A673 (cell line): ENCODE measurements around the gene URAD. TPM values are rescaled to one million over a fixed set of nuclear protein-coding genes. Genes with fewer than 3 reads are reported as not detected.

Experiments
- BruUV-seq: library from RNA; stranded (reverse); fragments of 400-500 nt; replicated peaks from 2 replicates; lab custom pipeline; 2021; lab: Mats Ljungman, UMichigan
- CTCF ChIA-PET: fragments of 300-600 bp; sonication (Branson Sonifier 250); formaldehyde crosslinking; loops from one replicate; lab custom pipeline; 2022; ENCODE audit warnings: antibody characterized with exemption; lab: Charles Lee
- POLR2A ChIA-PET: fragments of 300-600 bp; sonication (Branson Sonifier 250); formaldehyde crosslinking; loops from one replicate; lab custom pipeline; 2022; ENCODE audit warnings: antibody characterized with exemption; ENCODE audit not compliant: low non-redundant PET; lab: Charles Lee
- DNase-seq: peaks from one replicate; pipeline ENCODE4 v3.0.0-alpha.2; 2015; ENCODE audit warnings: low spot score
- H3K27ac ChIP-seq: fragments of 200-600 bp; sonication (generic); 2 replicates; pipeline ENCODE4 v1.5.1; 2016; ENCODE audit warnings: mixed run types, low read depth, mild to moderate bottlenecking, mixed read lengths, antibody characterized with exemption, low read length; ENCODE audit not compliant: poor library complexity, severe bottlenecking
- H3K27me3 ChIP-seq: fragments of 200-600 bp; sonication (generic); replicated peaks from 2 replicates; pipeline ENCODE4 v1.6.1; 2017; ENCODE audit warnings: mixed run types, low read depth, mild to moderate bottlenecking, mixed read lengths, antibody characterized with exemption, low read length; ENCODE audit not compliant: insufficient read depth, poor library complexity
- H3K36me3 ChIP-seq: fragments of 200-600 bp; sonication (generic); 2 replicates; pipeline ENCODE4 v1.6.1; 2016; ENCODE audit warnings: mixed run types, mild to moderate bottlenecking, mixed read lengths, antibody characterized with exemption, low read length; ENCODE audit not compliant: insufficient read depth, poor library complexity, severe bottlenecking
- H3K4me1 ChIP-seq: fragments of 200-600 bp; sonication (generic); 2 replicates; pipeline ENCODE4 v1.6.1; 2017; ENCODE audit warnings: mixed run types, mild to moderate bottlenecking, mixed read lengths, antibody characterized with exemption, low read length; ENCODE audit not compliant: insufficient read depth, poor library complexity, severe bottlenecking
- H3K4me3 ChIP-seq: fragments of 200-600 bp; sonication (generic); 2 replicates; pipeline ENCODE4 v1.5.1; 2016; ENCODE audit warnings: low read depth, mixed run types, mild to moderate bottlenecking, mixed read lengths, low read length; ENCODE audit not compliant: poor library complexity, severe bottlenecking
- H3K9me3 ChIP-seq: fragments of 200-600 bp; sonication (generic); 2 replicates; pipeline ENCODE4 v1.6.1; 2016; ENCODE audit warnings: mixed run types, low read depth, mild to moderate bottlenecking, mixed read lengths, antibody characterized with exemption, low read length; ENCODE audit not compliant: poor library complexity, severe bottlenecking
- EZH2 ChIP-seq: fragments of 200-600 bp; sonication (generic); IDR thresholded peaks from 2 replicates; pipeline ENCODE4 v1.6.1; 2017; ENCODE audit warnings: borderline replicate concordance, low read depth, mild to moderate bottlenecking, mixed read lengths, antibody characterized with exemption, low read length; ENCODE audit not compliant: poor library complexity, severe bottlenecking
- intact Hi-C: fragments of 100-400 bp; cut with micrococcal nuclease; formaldehyde crosslinking; loops from one replicate; pipeline ENCODE4 v1.10.0; 2022; ENCODE audit not compliant: unreplicated experiment
- total RNA-seq: library from RNA; stranded (reverse); gene quantifications from 2 replicates; pipeline ENCODE4 v1.2.3, GENCODE V29; 2021
- TF ChIP-seq, protein P1 (sequence below): fragments of 300-800, 200-600 bp; sonication (generic); conservative IDR thresholded peaks from 2 replicates; pipeline ENCODE4 v1.5.1; 2017; ENCODE audit warnings: low read depth, mild to moderate bottlenecking, antibody characterized with exemption, low read length, moderate library complexity, mixed read lengths

URAD gene
- total RNA-seq, 1 experiment from 2014 or later: not detected

DNA sequence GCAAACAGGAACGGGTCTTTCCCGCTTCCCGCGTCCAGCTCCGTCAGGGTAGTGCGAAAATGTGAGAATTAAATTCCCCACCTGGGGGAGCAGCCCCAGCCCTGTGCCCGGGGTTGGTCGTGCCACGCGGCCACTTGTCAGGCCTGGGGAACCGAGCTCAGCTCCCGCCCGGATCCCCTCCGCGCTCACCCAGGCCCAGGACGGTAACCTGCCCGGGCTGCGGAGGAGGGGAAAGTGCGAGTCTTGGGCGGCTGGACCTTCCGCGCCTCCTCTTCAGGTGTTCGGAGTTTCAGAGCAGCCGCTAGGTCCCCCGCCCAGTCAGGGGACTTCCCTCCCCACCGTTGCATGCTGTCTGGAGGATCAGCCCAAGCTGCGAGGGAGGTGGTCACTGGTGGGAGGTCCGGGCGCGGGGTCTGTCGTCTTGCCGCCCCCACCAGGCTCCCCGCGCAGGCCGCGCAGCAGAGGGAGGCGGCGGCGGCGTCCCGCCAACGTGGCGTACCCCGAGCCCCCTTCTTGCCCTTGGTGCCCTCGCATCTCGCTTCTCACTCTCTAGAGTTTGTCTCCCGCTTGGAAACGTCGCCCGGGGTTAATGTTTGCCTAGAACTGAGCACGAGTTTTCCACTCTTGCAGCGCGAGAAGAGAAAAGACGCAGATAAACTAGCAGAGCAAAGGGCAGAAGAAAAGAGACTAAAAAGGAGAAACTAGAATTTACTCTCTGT, 8.1 kb downstream of the URAD start:
- CTCF ChIA-PET: no interaction called here
- BruUV-seq: no TSS peak
- H3K27me3 ChIP-seq: peaks cover 86% of the 10 kb centered on the region

DNA sequence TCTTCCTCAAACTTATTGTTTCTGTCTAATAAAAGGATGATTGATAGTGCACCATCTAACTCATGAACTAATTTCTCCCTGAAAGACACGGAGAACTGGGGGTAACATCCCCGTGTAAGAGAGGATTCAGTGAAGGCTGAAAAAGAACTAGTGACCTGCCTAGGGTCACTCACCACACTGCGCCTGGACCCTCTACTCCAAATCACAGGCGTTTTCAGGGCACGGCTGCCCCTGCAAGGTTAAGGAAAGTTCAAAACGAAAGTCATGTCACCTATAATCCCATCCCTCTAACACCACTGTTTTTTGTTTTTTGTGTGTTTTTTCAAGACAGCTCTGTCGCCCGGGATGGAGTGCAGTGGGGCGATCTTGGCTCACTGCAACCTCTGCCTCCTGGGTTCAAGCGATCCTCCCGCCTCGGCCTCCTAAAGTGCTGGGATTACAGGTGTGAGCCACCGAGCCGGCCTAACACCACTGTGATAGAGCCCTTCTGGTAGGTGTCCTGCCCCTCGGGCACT, 8.7 kb downstream of the URAD start:
- no peak for DNase-seq
- no peaks in the 10 kb centered on the region for H3K36me3 ChIP-seq
- no peaks in the 10 kb centered on the region for H3K4me1 ChIP-seq
- H3K4me3 ChIP-seq: no peak overlapping the region
- ChIA-PET POLR2A (interaction anchor here (0.5 kb wide), 1 partner anchor 893 kb away, joined by 3 read pairs; no protein-coding TSS in a partner anchor), CTCF (no interaction called here)
- H3K9me3 ChIP-seq: no peaks in the 10 kb centered on the region
- TF ChIP-seq, protein P1, sequence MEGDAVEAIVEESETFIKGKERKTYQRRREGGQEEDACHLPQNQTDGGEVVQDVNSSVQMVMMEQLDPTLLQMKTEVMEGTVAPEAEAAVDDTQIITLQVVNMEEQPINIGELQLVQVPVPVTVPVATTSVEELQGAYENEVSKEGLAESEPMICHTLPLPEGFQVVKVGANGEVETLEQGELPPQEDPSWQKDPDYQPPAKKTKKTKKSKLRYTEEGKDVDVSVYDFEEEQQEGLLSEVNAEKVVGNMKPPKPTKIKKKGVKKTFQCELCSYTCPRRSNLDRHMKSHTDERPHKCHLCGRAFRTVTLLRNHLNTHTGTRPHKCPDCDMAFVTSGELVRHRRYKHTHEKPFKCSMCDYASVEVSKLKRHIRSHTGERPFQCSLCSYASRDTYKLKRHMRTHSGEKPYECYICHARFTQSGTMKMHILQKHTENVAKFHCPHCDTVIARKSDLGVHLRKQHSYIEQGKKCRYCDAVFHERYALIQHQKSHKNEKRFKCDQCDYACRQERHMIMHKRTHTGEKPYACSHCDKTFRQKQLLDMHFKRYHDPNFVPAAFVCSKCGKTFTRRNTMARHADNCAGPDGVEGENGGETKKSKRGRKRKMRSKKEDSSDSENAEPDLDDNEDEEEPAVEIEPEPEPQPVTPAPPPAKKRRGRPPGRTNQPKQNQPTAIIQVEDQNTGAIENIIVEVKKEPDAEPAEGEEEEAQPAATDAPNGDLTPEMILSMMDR: no peak
- no peak for TF ChIP-seq EZH2
- peaks cover 92% of the 10 kb centered on the region for H3K27me3 ChIP-seq
- intact Hi-C loops: loop anchor here (5.0 to 10.0 kb wide), 2 partner anchors 618 to 995 kb away; no protein-coding TSS in a partner anchor
- BruUV-seq: no TSS peak
- H3K27ac ChIP-seq: no peak overlapping the region

More for the DNA sequence above, 8.1 kb downstream of the URAD start:
- TF ChIP-seq EZH2: peak; percentile 94
- TF ChIP-seq, protein P1: no peak
- no peak for DNase-seq
- Histone ChIP-seq H3K4me3 (no peak overlapping the region), H3K27ac (no peak overlapping the region), H3K36me3 (no peaks in the 10 kb centered on the region), H3K9me3 (no peaks in the 10 kb centered on the region), H3K4me1 (no peaks in the 10 kb centered on the region)
- POLR2A ChIA-PET: no interaction called here
- intact Hi-C loops: loop anchor here (5.0 kb wide), 1 partner anchor 618 kb away; no protein-coding TSS in a partner anchor

DNA sequence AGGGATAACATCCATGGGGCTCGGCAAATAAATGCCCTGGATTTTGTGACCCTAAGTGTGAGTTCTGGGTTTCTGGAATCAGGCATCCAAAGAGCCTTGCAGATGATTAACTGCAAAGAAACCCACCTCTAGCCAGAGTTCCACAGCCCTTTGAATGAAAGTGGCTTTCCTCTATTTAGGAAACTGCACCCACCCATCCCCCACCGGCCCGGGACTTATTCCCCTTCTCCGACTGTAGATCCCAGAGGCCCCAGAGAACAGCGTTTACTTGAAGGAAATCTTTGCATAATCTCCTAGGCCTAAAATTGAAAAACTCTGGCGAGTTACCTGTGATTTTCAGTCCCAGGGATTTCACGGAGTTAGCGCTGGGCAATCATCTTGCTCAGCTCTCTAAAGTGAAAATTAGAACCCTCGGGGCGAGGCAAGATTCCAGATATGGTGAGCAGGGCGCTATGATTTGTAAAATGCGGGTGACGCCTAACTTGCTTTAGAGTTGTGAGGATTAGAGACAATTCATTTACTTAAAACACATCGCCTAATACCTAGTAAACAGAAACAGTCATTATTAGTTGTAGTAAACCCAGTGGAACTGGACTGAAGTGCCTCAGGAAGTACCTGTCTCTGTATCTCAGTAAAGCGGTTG, 9.4 kb downstream of the URAD start:
- Histone ChIP-seq H3K27ac (no peak overlapping the region), H3K27me3 (peaks cover 99% of the 10 kb centered on the region), H3K4me3 (no peak overlapping the region), H3K4me1 (no peaks in the 10 kb centered on the region), H3K9me3 (no peaks in the 10 kb centered on the region), H3K36me3 (no peaks in the 10 kb centered on the region)
- no peak for DNase-seq
- CTCF ChIA-PET: no interaction called here
- TF ChIP-seq, protein P1: no peak
- peak; percentile 86 for TF ChIP-seq EZH2
- no TSS peak for BruUV-seq
- POLR2A ChIA-PET: interaction anchor here (0.5 kb wide), 1 partner anchor 893 kb away, joined by 3 read pairs; no protein-coding TSS in a partner anchor
- intact Hi-C loops: loop anchor here (10.0 kb wide), 1 partner anchor 994 kb away; no protein-coding TSS in a partner anchor
